PFSK-1 (cell line): ENCODE results near the gene ETV5.

Source experiments
- FOXP2 ChIP-seq: optimal IDR thresholded peaks from 2 replicates; pipeline ENCODE3; 2011; ENCODE audit warnings: borderline replicate concordance, control low read depth, inconsistent platforms; ENCODE audit not compliant: insufficient read depth; ENCODE audit errors: extremely low read length, extremely low read depth
- POLR2AphosphoS5 ChIP-seq: IDR thresholded peaks from 2 replicates; pipeline ENCODE4 v1.6.1; 2012; ENCODE audit warnings: low read depth, mild to moderate bottlenecking, control low read depth, low read length, moderate library complexity
- SIN3A ChIP-seq: IDR thresholded peaks from 2 replicates; pipeline ENCODE4 v1.6.1; 2012; ENCODE audit warnings: mild to moderate bottlenecking, low read length, moderate library complexity, borderline replicate concordance; ENCODE audit not compliant: insufficient read depth
- TAF1 ChIP-seq: IDR thresholded peaks from 2 replicates; pipeline ENCODE4 v1.6.1; 2012; ENCODE audit warnings: low read length, control low read depth, borderline replicate concordance; ENCODE audit not compliant: insufficient read depth
- TF ChIP-seq, protein P1 (sequence below), 2 experiments: IDR thresholded peaks; 2 replicates each; pipeline versions ENCODE4 v1.6.1 to v1.8.0; 2011 to 2012; ENCODE audit warnings: low read depth in 2 of 2, low read length in 2 of 2, control low read depth in 1 of 2, inconsistent platforms in 1 of 2, mild to moderate bottlenecking in 1 of 2, moderate library complexity in 1 of 2; ENCODE audit not compliant: insufficient read depth in 1 of 2

The ETV5 gene

DNA sequence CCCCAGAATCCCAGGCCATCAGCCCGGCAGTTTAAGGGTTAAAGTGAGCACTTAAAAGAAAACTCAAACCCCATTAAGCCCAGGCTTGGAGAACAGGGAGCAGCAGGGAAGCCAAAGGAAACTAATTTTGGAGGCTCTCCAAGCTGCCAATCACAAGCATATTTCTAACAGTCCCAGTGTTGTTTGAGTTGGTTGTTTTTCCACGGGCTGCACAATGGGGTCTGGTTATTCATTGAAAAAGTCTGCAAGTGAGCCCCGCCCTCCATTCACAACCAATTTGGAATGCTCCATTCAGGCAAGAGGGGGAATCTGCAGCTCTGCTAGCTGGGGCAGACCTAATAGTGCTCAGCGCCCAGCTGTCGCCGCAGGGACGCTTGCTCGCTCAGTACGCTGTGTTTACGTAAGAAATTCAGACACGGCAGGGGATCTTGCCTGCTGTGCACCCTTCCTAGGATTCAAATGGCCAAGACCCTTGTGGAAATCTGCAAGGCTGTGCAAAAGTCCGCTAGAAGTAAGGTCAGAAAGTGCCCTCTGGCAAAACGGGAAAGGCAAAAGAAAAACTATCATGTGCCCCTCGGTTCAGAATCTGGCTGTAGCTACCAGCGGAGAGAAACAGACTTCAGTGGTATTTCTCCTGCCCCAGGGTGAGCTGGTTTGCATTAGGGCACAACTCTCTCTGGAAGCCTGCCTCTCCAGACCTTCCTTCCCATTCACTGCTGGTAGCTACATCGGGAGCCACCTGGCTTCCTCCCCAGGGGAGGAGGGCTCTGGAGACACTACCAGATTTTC, 11.0 kb downstream of the ETV5 start:
- TF ChIP-seq, protein P1, sequence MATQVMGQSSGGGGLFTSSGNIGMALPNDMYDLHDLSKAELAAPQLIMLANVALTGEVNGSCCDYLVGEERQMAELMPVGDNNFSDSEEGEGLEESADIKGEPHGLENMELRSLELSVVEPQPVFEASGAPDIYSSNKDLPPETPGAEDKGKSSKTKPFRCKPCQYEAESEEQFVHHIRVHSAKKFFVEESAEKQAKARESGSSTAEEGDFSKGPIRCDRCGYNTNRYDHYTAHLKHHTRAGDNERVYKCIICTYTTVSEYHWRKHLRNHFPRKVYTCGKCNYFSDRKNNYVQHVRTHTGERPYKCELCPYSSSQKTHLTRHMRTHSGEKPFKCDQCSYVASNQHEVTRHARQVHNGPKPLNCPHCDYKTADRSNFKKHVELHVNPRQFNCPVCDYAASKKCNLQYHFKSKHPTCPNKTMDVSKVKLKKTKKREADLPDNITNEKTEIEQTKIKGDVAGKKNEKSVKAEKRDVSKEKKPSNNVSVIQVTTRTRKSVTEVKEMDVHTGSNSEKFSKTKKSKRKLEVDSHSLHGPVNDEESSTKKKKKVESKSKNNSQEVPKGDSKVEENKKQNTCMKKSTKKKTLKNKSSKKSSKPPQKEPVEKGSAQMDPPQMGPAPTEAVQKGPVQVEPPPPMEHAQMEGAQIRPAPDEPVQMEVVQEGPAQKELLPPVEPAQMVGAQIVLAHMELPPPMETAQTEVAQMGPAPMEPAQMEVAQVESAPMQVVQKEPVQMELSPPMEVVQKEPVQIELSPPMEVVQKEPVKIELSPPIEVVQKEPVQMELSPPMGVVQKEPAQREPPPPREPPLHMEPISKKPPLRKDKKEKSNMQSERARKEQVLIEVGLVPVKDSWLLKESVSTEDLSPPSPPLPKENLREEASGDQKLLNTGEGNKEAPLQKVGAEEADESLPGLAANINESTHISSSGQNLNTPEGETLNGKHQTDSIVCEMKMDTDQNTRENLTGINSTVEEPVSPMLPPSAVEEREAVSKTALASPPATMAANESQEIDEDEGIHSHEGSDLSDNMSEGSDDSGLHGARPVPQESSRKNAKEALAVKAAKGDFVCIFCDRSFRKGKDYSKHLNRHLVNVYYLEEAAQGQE (IDR thresholded peaks at IDR 0.05; ENCODE audit: insufficient read depth in 1 of 2, low read depth in 2 of 2, low read length in 2 of 2): peak in 1 of 2 experiments; percentile 11; a peak in 1 of 4 replicates
- TF ChIP-seq FOXP2: peak; percentile 54
- TF ChIP-seq POLR2AphosphoS5: peak; percentile 76
- TF ChIP-seq SIN3A: no peak

- no peak for TF ChIP-seq SIN3A
- TF ChIP-seq, protein P1 (IDR thresholded peaks at IDR 0.05; ENCODE audit: insufficient read depth in 1 of 2, low read depth in 2 of 2, low read length in 2 of 2): no peak
- TF ChIP-seq TAF1: no peak
- no peak for TF ChIP-seq POLR2AphosphoS5
- no peak for TF ChIP-seq FOXP2
Observed at GRCh38 chr3:186097317-186097662, 11.6 kb downstream of the ETV5 start.

- TF ChIP-seq TAF1 (no peak), FOXP2 (no peak), SIN3A (no peak), POLR2AphosphoS5 (no peak; the same call in 1 of the 2 replicates)
- TF ChIP-seq, protein P1 (IDR thresholded peaks at IDR 0.05; ENCODE audit: insufficient read depth in 1 of 2, low read depth in 2 of 2, low read length in 2 of 2): no peak
Observed at GRCh38 chr3:186096290-186096689, 12.6 kb downstream of the ETV5 start.

DNA sequence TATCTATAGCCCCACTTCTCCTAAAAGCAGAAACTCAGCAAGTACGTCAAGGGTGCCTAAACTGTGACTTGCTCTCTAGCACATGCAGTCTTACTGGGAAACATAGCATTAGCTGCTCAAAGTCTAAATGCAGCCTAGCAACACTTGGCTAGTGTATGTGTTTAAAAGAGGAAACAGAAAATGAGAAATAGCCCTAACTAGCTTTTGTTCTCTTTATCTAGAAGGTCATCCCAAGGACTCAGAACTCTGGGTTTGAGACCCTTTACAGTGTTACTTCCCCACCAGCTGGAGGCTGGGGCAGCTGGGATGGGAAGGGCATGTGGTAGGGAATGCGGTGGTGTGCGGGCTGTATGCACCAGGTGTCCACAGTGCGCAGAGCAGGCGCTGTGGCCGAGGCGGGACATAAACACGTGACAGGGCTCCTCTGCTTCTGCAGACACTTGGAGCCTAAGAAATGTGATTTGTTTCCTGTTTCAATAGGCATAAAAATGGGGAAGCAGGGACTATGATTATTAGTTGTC, 13.3 kb downstream of the ETV5 start:
- TF ChIP-seq FOXP2 (no peak), POLR2AphosphoS5 (peak; percentile 42), TAF1 (no peak), SIN3A (no peak)
- TF ChIP-seq, protein P1 (IDR thresholded peaks at IDR 0.05; ENCODE audit: insufficient read depth in 1 of 2, low read depth in 2 of 2, low read length in 2 of 2): no peak
